ENCODE results near the gene NR1I3. TPM values are rescaled to one million over a fixed set of nuclear protein-coding genes. Genes with fewer than 3 reads are reported as not detected.

Gene NR1I3
- total and polyA plus RNA-seq, 2 of the 13 experiments (the other 11 are each of a cell fraction or from before 2014, with no cell fraction given), result 0.62 to 0.95 TPM

GRCh38 chr1:161238039-161238473 lies at the start of gene NR1I3 (continued):
- TF ChIP-seq UBTF (CRISPR knock-in tag; IDR thresholded peaks at IDR 0.05), result peak; percentile 27; the same call in 1 of the 2 replicates
- TF ChIP-seq ZNF362 (CRISPR knock-in tag; IDR thresholded peaks at IDR 0.05; ENCODE audit: borderline replicate concordance), result no peak
- no peak for TF ChIP-seq AHR (CRISPR knock-in tag; IDR thresholded peaks at IDR 0.05)
- no peak for TF ChIP-seq STAG1 (CRISPR knock-in tag; IDR thresholded peaks at IDR 0.05)
- TF ChIP-seq U2AF1 (optimal IDR thresholded peaks at IDR 0.05; ENCODE audit: low read depth, low read length), result no peak
- TF ChIP-seq ZNF142 (CRISPR knock-in tag; IDR thresholded peaks at IDR 0.05), result no peak
- TF ChIP-seq ZNF180 (CRISPR knock-in tag; IDR thresholded peaks at IDR 0.05; ENCODE audit: borderline replicate concordance, low read depth), result no peak
- no peak for TF ChIP-seq REL (CRISPR knock-in tag; conservative IDR thresholded peaks at IDR 0.05)
- TF ChIP-seq FOSL1 (CRISPR knock-in tag; IDR thresholded peaks at IDR 0.05; ENCODE audit: borderline replicate concordance), result no peak
- 0 out of 2 replicates have a peak, but pooled peaks have one; percentile 26 for TF ChIP-seq THAP9 (CRISPR knock-in tag; IDR thresholded peaks at IDR 0.05; ENCODE audit: borderline replicate concordance)
- no peak for TF ChIP-seq ZNF383 (CRISPR knock-in tag; IDR thresholded peaks at IDR 0.05; ENCODE audit: borderline replicate concordance)
- no peak for TF ChIP-seq PCBP1 (IDR thresholded peaks at IDR 0.05; ENCODE audit: borderline replicate concordance, low read depth, low read length)
- TF ChIP-seq TFAP4 (IDR thresholded peaks at IDR 0.05; ENCODE audit: borderline replicate concordance, low read depth), result peak; percentile 54; the same call in 1 of the 2 replicates
- no peak for TF ChIP-seq GMEB2 (CRISPR knock-in tag; IDR thresholded peaks at IDR 0.05; ENCODE audit: low read depth)
